IPS-18a (cell line): ENCODE results near the gene CDC26.
A peak's percentile ranks its signal among the peaks of the same experiment; 100 is the strongest.

Experiments used
- H3K27ac ChIP-seq: one replicate; pipeline ENCODE4 v1.5.1; 2013; ENCODE audit warnings: low read length
- H3K27me3 ChIP-seq: one replicate; pipeline ENCODE4 v1.6.1; 2013; ENCODE audit warnings: mild to moderate bottlenecking, low read length; ENCODE audit not compliant: control insufficient read depth, insufficient read depth
- H3K36me3 ChIP-seq: one replicate; pipeline ENCODE4 v1.6.1; 2013; ENCODE audit warnings: low read depth, low read length; ENCODE audit not compliant: control insufficient read depth
- H3K4me1 ChIP-seq: one replicate; pipeline ENCODE4 v1.6.1; 2013; ENCODE audit warnings: low read depth, low read length; ENCODE audit not compliant: control insufficient read depth
- H3K4me3 ChIP-seq: one replicate; pipeline ENCODE4 v1.5.1; 2013; ENCODE audit warnings: low read length
- H3K9ac ChIP-seq: one replicate; pipeline ENCODE4 v1.6.1; 2013; ENCODE audit warnings: mild to moderate bottlenecking, low read length, moderate library complexity
- H3K9me3 ChIP-seq: one replicate; pipeline ENCODE4 v1.6.1; 2013; ENCODE audit warnings: low read depth, low read length; ENCODE audit not compliant: control insufficient read depth

CDC26 gene

DNA sequence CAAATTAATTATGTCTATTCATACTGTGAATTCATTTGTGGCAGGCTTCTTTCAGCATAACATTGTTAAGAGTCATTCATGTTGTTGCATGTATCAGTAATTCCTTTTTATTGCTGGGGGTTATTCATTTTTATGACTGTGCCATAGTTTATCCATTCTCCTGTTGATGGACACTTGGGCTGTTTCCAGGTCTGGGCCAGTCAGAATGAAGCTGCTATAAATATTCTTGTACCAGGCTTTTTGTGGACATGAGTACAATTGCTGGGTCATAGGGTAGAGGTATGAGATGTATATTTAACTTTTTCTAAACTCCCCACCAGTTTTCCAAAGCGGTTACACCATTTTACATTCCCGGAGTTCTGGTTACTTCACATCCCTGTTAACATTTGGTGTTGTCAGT is 13.7 kb upstream of the CDC26 start:
- no peak overlapping the region for H3K27ac ChIP-seq
- no peaks in the 10 kb centered on the region for H3K4me1 ChIP-seq
- no peak overlapping the region for H3K9ac ChIP-seq
- H3K9me3 ChIP-seq: no peaks in the 10 kb centered on the region
- no peaks in the 10 kb centered on the region for H3K27me3 ChIP-seq
- H3K4me3 ChIP-seq: no peak overlapping the region
- H3K36me3 ChIP-seq: peaks cover 92% of the 10 kb centered on the region

DNA sequence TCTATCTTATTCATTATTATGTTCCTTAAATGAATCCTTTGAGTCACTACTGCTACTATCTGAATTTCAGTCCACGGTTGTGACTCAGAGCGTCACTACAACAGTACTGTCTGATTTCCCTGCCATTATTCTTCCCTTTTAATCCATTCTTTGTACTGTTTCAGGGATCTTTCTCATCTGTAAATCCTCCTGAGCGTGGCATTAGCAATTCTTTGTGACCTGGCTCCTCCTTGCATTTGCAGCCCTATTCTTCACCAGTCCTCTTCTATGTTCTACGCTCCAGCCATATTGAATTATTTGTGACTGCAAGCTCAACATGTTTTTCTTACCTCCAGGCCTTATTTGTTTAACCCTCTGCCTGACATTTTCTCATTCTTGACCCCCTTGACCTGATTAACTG is 6.0 kb upstream of the CDC26 start:
- H3K27ac ChIP-seq: no peak overlapping the region
- H3K36me3 ChIP-seq: peaks cover 84% of the 10 kb centered on the region
- H3K4me3 ChIP-seq: no peak overlapping the region
- no peaks in the 10 kb centered on the region for H3K27me3 ChIP-seq
- H3K9ac ChIP-seq: no peak overlapping the region
- no peaks in the 10 kb centered on the region for H3K4me1 ChIP-seq
- H3K9me3 ChIP-seq: no peaks in the 10 kb centered on the region

DNA sequence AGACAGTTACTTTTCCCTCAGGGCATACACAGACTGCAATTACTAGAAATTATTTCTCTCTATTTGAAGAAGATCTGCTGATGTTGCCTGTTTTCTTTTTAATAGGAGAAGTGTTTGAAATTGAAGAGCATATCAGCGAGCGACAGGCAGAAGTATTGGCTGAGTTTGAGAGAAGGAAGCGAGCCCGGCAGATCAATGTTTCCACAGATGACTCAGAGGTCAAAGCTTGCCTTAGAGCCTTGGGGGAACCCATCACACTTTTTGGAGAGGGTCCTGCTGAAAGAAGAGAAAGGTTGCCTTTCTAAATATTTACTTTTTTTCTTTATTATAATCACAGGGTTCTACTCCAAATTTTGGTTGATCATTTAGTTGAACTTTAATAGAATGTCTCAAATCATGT is 3.5 kb upstream of the CDC26 start:
- Histone ChIP-seq H3K9me3 (no peaks in the 10 kb centered on the region), H3K9ac (no peak overlapping the region), H3K27me3 (no peaks in the 10 kb centered on the region), H3K4me3 (no peak overlapping the region), H3K36me3 (peaks cover 63% of the 10 kb centered on the region), H3K4me1 (no peaks in the 10 kb centered on the region), H3K27ac (no peak overlapping the region)

DNA sequence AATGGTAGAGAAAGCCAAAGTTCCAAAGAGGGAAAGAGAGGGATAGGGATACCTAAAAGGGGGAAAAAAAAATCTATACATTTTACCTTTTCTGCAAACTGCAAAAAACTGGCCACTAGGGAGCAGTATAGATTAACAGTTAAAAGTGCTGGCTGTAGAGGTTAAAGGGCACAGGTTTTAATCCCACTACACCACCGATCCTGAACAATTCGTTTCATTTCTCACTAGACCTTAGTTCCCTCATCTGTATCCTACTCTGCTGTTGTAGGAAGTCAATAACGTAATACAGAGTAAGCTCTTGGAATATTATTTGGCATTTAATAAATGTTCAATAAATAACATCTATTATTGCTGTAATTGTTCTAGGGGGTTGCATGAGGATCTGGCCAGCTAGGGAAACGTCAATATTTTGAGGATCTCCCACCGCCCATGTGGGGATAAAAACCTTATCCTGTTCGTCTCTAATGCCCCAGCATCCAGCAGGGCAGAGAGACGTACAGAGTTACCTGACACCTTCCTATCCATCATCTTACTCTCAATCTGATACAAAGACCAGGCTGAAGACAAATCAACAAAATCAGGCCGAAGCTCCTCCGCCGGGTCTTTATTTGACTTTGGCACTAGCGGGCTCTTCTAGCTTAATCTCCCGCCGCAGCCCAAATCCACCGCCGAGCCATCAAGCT is 757 bp downstream of the CDC26 start:
- Histone ChIP-seq H3K4me3 (peak overlapping the region; percentile 88), H3K27ac (peak overlapping the region; percentile 57), H3K9ac (peak overlapping the region; percentile 93), H3K4me1 (no peaks in the 10 kb centered on the region), H3K36me3 (peaks cover 39% of the 10 kb centered on the region), H3K27me3 (no peaks in the 10 kb centered on the region), H3K9me3 (no peaks in the 10 kb centered on the region)

DNA sequence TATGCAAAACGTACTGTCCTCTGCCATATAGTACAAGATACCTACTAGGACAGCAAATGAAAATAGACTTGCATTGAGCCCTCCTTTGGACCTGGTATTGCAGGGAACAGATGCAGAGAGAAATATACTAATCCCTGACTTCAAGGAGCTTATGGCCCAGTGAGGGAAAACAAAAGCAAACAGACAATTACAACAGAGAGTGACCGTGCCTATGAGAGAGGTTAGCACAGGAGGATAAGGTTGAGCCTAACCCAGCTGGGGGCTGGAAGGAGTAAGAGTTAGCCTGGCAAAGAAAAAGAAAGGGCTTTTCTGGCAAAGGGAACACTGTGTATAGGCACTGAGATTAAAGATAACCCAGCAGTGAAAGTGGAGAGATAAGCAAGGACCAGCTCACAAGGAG is 5.5 kb downstream of the CDC26 start:
- no peaks in the 10 kb centered on the region for H3K9me3 ChIP-seq
- peaks cover 18% of the 10 kb centered on the region for H3K36me3 ChIP-seq
- no peaks in the 10 kb centered on the region for H3K27me3 ChIP-seq
- H3K4me1 ChIP-seq: no peaks in the 10 kb centered on the region
- no peak overlapping the region for H3K27ac ChIP-seq
- no peak overlapping the region for H3K4me3 ChIP-seq
- no peak overlapping the region for H3K9ac ChIP-seq

DNA sequence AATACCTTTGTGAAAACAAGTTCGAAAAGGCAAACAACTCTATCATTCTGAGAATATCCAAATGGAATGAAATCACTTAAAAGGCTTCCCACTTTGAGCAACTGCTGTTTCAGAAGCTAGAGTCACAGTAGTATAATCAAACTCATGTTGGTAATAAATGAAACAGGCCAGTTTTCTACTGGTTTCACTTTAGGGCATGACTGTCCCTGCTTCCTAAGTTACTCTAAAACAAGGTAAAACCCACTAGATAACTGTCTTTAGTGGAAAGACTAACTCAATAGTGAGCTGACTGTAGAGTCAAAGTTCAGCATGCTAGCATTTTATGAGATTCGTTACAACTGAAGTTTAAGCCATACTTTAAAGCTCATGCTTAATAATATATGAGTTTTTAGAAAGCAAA is 6.0 kb downstream of the CDC26 start:
- H3K9me3 ChIP-seq: no peaks in the 10 kb centered on the region
- no peaks in the 10 kb centered on the region for H3K27me3 ChIP-seq
- H3K4me1 ChIP-seq: no peaks in the 10 kb centered on the region
- no peak overlapping the region for H3K4me3 ChIP-seq
- H3K9ac ChIP-seq: no peak overlapping the region
- H3K27ac ChIP-seq: no peak overlapping the region
- H3K36me3 ChIP-seq: peaks cover 18% of the 10 kb centered on the region

DNA sequence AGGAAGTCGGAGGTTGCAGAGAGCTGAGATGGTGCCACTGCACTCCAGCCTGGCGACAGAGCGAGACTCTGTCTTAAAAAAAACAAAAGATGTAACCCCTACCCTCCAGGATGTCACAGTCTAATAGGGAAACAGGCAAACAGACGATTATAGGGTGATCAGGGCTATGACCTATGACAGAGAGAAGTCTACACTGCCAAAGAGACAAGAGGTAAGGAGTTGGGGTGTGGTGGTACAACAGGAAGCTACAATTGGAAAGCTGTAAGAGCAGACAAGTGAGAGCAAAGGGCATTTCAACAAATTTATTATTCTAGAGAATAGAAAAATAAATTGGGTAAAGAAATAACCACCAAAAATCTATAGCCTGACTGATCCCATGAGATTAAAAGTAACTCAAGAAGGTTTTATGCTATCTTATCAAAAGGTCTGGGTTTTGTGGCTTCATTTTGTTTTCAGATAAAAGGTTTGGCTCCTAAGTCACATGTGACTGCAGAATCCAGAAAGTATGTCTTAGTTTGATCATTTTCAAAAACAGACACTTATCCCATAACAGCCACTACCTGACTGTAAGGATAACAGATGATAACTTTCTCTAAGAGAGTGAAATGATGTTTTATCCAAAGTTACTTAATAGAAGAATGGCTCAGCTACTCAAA is 7.3 kb downstream of the CDC26 start:
- Histone ChIP-seq H3K36me3 (peaks cover 15% of the 10 kb centered on the region), H3K9me3 (no peaks in the 10 kb centered on the region), H3K27me3 (no peaks in the 10 kb centered on the region), H3K27ac (no peak overlapping the region), H3K9ac (no peak overlapping the region), H3K4me3 (no peak overlapping the region), H3K4me1 (no peaks in the 10 kb centered on the region)

DNA sequence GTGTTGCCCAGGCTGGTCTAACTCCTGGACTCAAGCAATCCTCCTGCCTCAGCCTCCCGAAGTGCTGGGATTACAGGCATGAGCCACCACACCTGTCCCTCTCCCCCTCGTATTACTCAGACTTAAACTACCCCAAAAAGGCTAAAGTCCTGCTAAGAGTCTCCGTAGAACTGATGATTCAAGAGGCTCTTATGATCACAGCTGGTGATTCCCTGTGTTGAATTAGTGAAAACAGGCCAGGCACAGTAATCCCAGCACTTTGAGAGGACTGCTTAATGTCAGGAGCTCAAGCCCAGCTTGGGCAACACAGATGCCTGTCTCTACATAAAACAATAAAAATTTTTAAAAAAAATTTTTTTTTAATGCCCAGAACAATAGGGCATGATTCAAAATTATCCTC is 9.2 kb downstream of the CDC26 start:
- no peaks in the 10 kb centered on the region for H3K4me1 ChIP-seq
- no peaks in the 10 kb centered on the region for H3K27me3 ChIP-seq
- H3K27ac ChIP-seq: no peak overlapping the region
- H3K36me3 ChIP-seq: peaks cover 8% of the 10 kb centered on the region
- H3K9me3 ChIP-seq: no peaks in the 10 kb centered on the region
- H3K9ac ChIP-seq: no peak overlapping the region
- no peak overlapping the region for H3K4me3 ChIP-seq

DNA sequence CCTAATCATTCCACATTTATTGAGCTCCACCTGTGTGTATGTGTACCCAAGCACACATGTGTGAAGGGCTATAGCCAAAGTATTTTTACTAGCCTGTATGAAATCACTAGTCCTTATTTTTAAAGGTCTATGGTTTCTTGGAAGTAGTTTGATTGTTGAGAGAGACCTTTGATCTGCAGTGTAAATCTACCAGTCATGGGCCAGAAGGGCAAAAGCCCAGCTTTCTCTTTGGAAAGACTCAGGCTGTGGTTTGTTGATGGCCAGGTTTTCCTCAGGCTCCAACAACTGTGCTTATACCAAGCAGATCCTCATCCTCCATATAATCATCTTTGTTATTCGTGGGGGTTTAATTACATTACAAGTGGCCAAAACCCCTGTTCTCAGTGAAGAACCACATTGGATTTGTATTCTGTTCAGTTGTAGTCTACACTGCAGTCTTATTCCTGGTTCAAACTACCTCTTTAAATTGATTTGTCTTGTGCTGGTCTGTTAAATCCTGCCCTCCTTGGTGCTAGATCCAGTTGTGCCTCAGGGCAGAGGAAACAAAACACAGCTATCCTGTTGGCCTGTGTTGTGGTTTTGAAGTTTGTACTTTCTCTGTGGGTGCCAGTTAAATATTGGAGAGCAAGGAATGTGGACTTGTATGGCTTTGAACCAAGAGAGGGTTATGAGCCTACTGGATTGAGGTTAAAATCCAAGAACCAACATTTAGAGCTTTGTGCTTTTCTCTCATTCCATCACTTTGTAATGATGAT is 13.3 kb downstream of the CDC26 start:
- Histone ChIP-seq H3K9ac (no peak overlapping the region), H3K27me3 (no peaks in the 10 kb centered on the region), H3K4me3 (no peak overlapping the region), H3K27ac (no peak overlapping the region), H3K4me1 (no peaks in the 10 kb centered on the region), H3K36me3 (peaks cover 33% of the 10 kb centered on the region), H3K9me3 (no peaks in the 10 kb centered on the region)

DNA sequence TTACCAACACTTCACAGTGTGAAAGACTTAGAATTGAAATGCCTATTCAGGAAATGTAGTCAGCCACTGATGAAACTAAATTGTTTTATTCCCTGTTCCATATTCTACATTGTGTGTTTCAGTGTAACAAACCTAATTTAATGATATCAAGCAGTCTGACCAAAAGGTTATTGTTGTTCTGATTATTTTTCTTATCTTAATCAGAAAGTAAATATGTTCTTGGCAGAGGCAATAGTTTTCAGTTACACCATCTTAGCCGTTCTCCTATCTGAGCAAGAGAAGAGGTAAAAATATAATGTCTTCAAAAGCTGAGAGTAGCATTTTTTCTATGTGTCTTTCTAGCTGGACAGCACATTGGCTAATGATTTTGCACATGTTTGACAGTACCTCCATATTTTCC is 17.1 kb downstream of the CDC26 start:
- Histone ChIP-seq H3K9ac (no peak overlapping the region), H3K4me1 (no peaks in the 10 kb centered on the region), H3K27ac (no peak overlapping the region), H3K4me3 (no peak overlapping the region), H3K9me3 (no peaks in the 10 kb centered on the region), H3K27me3 (no peaks in the 10 kb centered on the region), H3K36me3 (peaks cover 36% of the 10 kb centered on the region)

DNA sequence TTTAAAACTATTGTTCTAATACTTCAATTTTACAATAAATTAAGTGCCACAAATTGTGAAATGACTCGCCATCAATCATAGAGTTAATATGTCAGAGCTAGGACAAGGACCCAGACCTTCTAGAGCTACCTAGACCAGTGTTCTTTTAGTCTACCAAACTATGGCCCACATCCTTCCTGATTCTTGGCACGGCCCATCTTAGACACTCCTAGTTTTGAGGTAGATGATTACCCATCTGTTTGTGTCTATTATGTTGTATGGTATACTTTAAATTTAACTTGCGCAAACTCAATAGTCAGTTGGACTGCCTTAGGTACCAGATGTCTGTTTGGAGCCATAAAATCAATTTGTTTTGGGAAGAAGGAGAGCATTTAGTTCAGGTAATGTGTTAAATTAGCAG is 17.5 kb downstream of the CDC26 start:
- H3K4me1 ChIP-seq: no peaks in the 10 kb centered on the region
- H3K9ac ChIP-seq: no peak overlapping the region
- no peaks in the 10 kb centered on the region for H3K27me3 ChIP-seq
- H3K27ac ChIP-seq: no peak overlapping the region
- no peak overlapping the region for H3K4me3 ChIP-seq
- no peaks in the 10 kb centered on the region for H3K9me3 ChIP-seq
- peaks cover 36% of the 10 kb centered on the region for H3K36me3 ChIP-seq
